C4-2B (cell line): ENCODE measurements around the gene NIT2.

Source experiments
- CTCF ChIP-seq: fragments of 450-650 bp; conservative IDR thresholded peaks from 2 replicates; pipeline ENCODE4 v1.5.1; 2017; ENCODE audit warnings: mild to moderate bottlenecking
- ZFX ChIP-seq: fragments of 450-650 bp; IDR thresholded peaks from 2 replicates; pipeline ENCODE4 v1.6.1; 2017

GRCh38 chr3:100348727-100349126, 14.2 kb downstream of the NIT2 start:
- TF ChIP-seq CTCF, result no peak
- TF ChIP-seq ZFX, result no peak
